Ascending aorta (tissue), 2 donors: Measurements from ENCODE around the gene TRPV2. TPM values are rescaled to one million over a fixed set of nuclear protein-coding genes. Genes with fewer than 3 reads are reported as not detected.

ENCODE experiments used
- DNase-seq, 2 donors: peaks; one replicate each; pipeline ENCODE4 v3.0.0-alpha.2; 2019; ENCODE audit warnings: low spot score in 2 of 2
- H3K27ac ChIP-seq, 2 donors: fragments of 200-600 bp; sonication (generic); one replicate each; pipeline ENCODE4 v1.5.1; 2016 to 2017; ENCODE audit warnings: mild to moderate bottlenecking in 1 of 2
- H3K27me3 ChIP-seq: fragments of 200-600 bp; sonication (generic); one replicate; pipeline ENCODE4 v1.5.1; 2017
- H3K36me3 ChIP-seq, 2 donors: fragments of 200-600 bp; sonication (generic); one replicate each; pipeline ENCODE4 v1.5.1; 2016
- H3K4me1 ChIP-seq, 2 donors: fragments of 200-600 bp; sonication (generic); one replicate each; pipeline ENCODE4 v1.5.1; 2016 to 2017; ENCODE audit warnings: mild to moderate bottlenecking in 1 of 2
- H3K4me3 ChIP-seq, 2 donors: fragments of 200-600 bp; sonication (generic); one replicate each; pipeline ENCODE4 v1.5.1; 2016 to 2017; ENCODE audit warnings: mild to moderate bottlenecking in 1 of 2
- H3K9me3 ChIP-seq, 2 donors: fragments of 200-600 bp; sonication (generic); one replicate each; pipeline ENCODE4 v1.5.1; 2016
- intact Hi-C: fragments of 100-400 bp; cut with DNase I; formaldehyde crosslinking; loops from one replicate; pipeline ENCODE4 v1.15.1; 2023
- total RNA-seq: library from RNA; depleted of rRNA; stranded (reverse); fragments of >200 nt; gene quantifications from one replicate; pipeline ENCODE4 v1.1.0, GENCODE V29; 2016
- TF ChIP-seq, protein P1 (sequence below), 3 experiments: fragments of 200-600 bp in 2 of 3; fragments of 450-650 bp in 1 of 3; sonication (generic) in 2 of 3; IDR thresholded peaks; one replicate each; pipeline ENCODE4 v1.5.1; 2016 to 2019; ENCODE audit warnings: antibody characterized with exemption in 3 of 3, mild to moderate bottlenecking in 1 of 3, moderate library complexity in 1 of 3

Gene TRPV2
- total RNA-seq, 1 donor from 2014 or later, result 26.1 TPM

GRCh38 chr17:16417896-16418684, 2.7 kb downstream of the TRPV2 start:
- intact Hi-C loops, result loop anchor here (2.0 kb wide), 1 partner anchor 37 kb away; the partner anchor contains the start of gene UBB
- Histone ChIP-seq H3K27ac (peak overlapping the region; percentile 84 to 97), H3K4me1 (peaks cover 14 to 28% of the 10 kb centered on the region in 2 donors)

GRCh38 chr17:16418685-16419068, 3.3 kb downstream of the TRPV2 start:
- no peaks in the 10 kb centered on the region for H3K9me3 ChIP-seq
- TF ChIP-seq, protein P1, sequence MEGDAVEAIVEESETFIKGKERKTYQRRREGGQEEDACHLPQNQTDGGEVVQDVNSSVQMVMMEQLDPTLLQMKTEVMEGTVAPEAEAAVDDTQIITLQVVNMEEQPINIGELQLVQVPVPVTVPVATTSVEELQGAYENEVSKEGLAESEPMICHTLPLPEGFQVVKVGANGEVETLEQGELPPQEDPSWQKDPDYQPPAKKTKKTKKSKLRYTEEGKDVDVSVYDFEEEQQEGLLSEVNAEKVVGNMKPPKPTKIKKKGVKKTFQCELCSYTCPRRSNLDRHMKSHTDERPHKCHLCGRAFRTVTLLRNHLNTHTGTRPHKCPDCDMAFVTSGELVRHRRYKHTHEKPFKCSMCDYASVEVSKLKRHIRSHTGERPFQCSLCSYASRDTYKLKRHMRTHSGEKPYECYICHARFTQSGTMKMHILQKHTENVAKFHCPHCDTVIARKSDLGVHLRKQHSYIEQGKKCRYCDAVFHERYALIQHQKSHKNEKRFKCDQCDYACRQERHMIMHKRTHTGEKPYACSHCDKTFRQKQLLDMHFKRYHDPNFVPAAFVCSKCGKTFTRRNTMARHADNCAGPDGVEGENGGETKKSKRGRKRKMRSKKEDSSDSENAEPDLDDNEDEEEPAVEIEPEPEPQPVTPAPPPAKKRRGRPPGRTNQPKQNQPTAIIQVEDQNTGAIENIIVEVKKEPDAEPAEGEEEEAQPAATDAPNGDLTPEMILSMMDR (IDR thresholded peaks at IDR 0.05), result no peak
- intact Hi-C loops, result loop anchor here (1.0 to 2.0 kb wide), 2 partner anchors 20 to 38 kb away; partner anchors contain the start of gene UBB
- H3K27me3 ChIP-seq, result no peaks in the 10 kb centered on the region
- peaks cover 0 to 6% of the 10 kb centered on the region in 2 donors for H3K36me3 ChIP-seq
- peak overlapping the region; percentile 84 to 97 for H3K27ac ChIP-seq
- no peak overlapping the region for H3K4me3 ChIP-seq
- no peak for DNase-seq
- H3K4me1 ChIP-seq, result peaks cover 14 to 28% of the 10 kb centered on the region in 2 donors

More at GRCh38 chr17:16417896-16418684, 2.7 kb downstream of the TRPV2 start:
- TF ChIP-seq, protein P1 (IDR thresholded peaks at IDR 0.05), result no peak
- Histone ChIP-seq H3K36me3 (peaks cover 0 to 1% of the 10 kb centered on the region in 2 donors), H3K9me3 (no peaks in the 10 kb centered on the region), H3K27me3 (no peaks in the 10 kb centered on the region), H3K4me3 (no peak overlapping the region)
- DNase-seq, result no peak

DNA sequence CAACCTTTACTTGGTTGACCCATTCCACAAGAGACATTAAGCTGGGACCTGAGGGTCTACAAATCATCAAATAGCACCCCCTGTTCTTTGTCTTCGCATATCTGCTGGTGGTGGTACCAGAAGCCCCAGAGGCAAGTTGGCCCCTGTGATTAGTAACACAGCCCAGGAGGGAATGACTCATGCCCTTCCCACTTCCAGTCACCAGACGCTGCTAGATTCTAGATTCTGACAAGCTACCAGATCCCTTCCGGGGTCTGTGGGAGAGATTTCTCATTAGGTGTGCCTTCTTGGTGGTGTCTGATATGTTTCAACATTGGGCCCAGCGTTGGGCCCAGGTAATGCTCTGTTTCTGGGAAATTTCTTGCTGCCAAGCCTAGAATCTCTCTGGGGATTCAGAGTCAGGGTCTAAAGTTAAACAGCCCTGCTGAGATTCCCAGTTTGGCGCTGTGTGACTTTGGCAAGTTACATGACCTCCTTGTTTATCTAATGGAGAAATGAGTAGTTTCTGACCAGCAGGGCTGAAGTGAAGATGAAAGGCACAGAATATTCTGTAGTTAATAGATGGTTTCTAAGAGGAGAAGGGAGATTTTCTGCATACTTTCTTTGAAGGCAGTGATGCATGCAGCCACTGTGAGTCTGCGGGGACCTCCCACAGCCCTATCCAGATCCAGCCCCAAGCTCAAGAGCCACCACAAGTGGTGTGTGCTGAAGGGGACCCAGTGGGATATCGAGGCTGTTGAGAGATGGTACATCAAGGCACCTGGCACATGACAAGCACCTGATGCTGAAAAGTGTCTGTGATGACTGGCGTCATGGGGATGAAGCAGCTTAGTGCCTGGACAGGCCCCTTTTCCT, 3.9 kb downstream of the TRPV2 start:
- no peaks in the 10 kb centered on the region for H3K9me3 ChIP-seq
- H3K4me3 ChIP-seq, result peak overlapping the region in 1 of 2 donors; percentile 31
- TF ChIP-seq, protein P1 (IDR thresholded peaks at IDR 0.05), result no peak
- H3K4me1 ChIP-seq, result peaks cover 14 to 28% of the 10 kb centered on the region in 2 donors
- H3K36me3 ChIP-seq, result peaks cover 0 to 6% of the 10 kb centered on the region in 2 donors
- H3K27ac ChIP-seq, result peak overlapping the region; percentile 84 to 97
- peak in 1 of 2 donors; percentile 87 for DNase-seq
- intact Hi-C loops, result loop anchor here (1.0 to 2.0 kb wide), 2 partner anchors 19 to 38 kb away; partner anchors contain the start of gene UBB
- no peaks in the 10 kb centered on the region for H3K27me3 ChIP-seq

DNA sequence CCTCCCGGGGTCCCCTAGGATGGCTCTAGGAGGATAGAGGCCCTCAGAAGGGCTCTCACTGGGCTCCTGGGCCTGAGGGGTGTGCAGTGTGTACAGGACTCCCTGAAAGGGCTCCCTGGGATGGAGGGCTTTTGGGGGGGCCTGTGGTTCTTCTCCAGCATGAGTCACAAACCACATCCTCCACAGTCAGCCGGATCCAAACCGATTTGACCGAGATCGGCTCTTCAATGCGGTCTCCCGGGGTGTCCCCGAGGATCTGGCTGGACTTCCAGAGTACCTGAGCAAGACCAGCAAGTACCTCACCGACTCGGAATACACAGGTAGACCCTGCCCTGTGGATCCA, 4.5 kb downstream of the TRPV2 start:
- Histone ChIP-seq H3K4me3 (no peak overlapping the region), H3K27ac (peak overlapping the region; percentile 84 to 97), H3K9me3 (no peaks in the 10 kb centered on the region), H3K4me1 (peaks cover 14 to 28% of the 10 kb centered on the region in 2 donors), H3K27me3 (no peaks in the 10 kb centered on the region), H3K36me3 (peaks cover 0 to 6% of the 10 kb centered on the region in 2 donors)
- no peak for DNase-seq
- TF ChIP-seq, protein P1 (IDR thresholded peaks at IDR 0.05), result no peak
- intact Hi-C loops, result loop anchor here (1.0 to 2.0 kb wide), 2 partner anchors 18 to 39 kb away; partner anchors contain the start of gene UBB

GRCh38 chr17:16422416-16422815, 7.0 kb downstream of the TRPV2 start:
- peaks cover 0 to 6% of the 10 kb centered on the region in 2 donors for H3K36me3 ChIP-seq
- no peak overlapping the region for H3K4me3 ChIP-seq
- H3K9me3 ChIP-seq, result no peaks in the 10 kb centered on the region
- TF ChIP-seq, protein P1 (IDR thresholded peaks at IDR 0.05), result no peak
- H3K27ac ChIP-seq, result no peak overlapping the region
- peaks cover 14 to 28% of the 10 kb centered on the region in 2 donors for H3K4me1 ChIP-seq
- no peak for DNase-seq
- intact Hi-C loops, result no loop called here
- no peaks in the 10 kb centered on the region for H3K27me3 ChIP-seq
